Heart left ventricle (tissue), 13 donors: ENCODE measurements around the gene IL6R.

Experiments used
- CTCF ChIP-seq, 12 donors: fragments of 200-600 bp; sonication (generic) in 4 of 12; IDR thresholded peaks; one replicate each; pipeline versions ENCODE4 v1.5.0 to v1.8.0; 2018 to 2022; ENCODE audit warnings: antibody characterized with exemption in 12 of 12, mild to moderate bottlenecking in 5 of 12
- POLR2A ChIP-seq, 2 donors: fragments of 450-650 bp; IDR thresholded peaks; one replicate each; pipeline ENCODE4 v1.6.1; 2017; ENCODE audit warnings: antibody characterized with exemption in 2 of 2, mild to moderate bottlenecking in 2 of 2, moderate library complexity in 2 of 2
- donor health status: ischemic (EF 13 %, LVEDD 7.1; RV severe dilation, severe dysfunction).
- donor health status: DM: no; HTN: yes; CAD: no.
- donor health status: DM: no; HTN: no; CAD: no.
- donor health status: ischemic (EF 25% LVEDD 6.9; RV normal size, moderate dysfunction).
- donor health status: ischemic (EF 25% LVEDD 5.7; RV mildly dilated, moderate dysfunction).
- donor health status: ischemic (EF 35%, LVEDD 5.7; RV mildly dilated, moderate dysfunction).
- donor health status: nonischemic (EF 11% LVEDD 7.7; RV severe dilation, severe dysfunction).
- donor health status: DM: yes; HTN: yes; CAD: no.
- donor health status: PGD.
- donor health status: ischemic (EF 29% LVEDD 5.4; RV normal size, mild dysfunction).
- donor health status: nonischemic (EF 23%, LVEDD 6.1; RV moderate dilation, normal function).

GRCh38 chr1:154433161-154433764 lies 28.1 kb downstream of the IL6R start:
- TF ChIP-seq CTCF (IDR thresholded peaks at IDR 0.05) (no peak), POLR2A (IDR thresholded peaks at IDR 0.05) (no peak)
